ENCODE data around the gene ATOH8.

Gene ATOH8

GRCh38 chr2:85796046-85796340, 42.2 kb downstream of the ATOH8 start:
- no peak for TF ChIP-seq CTCF (IDR thresholded peaks at IDR 0.05; ENCODE audit: insufficient read depth, missing control alignments)
- no peak for FAIRE-seq
- DNase-seq (ENCODE audit: insufficient read length, low spot score), result no peak

- FAIRE-seq (no peak), DNase-seq (ENCODE audit: insufficient read length, low spot score) (no peak)
- no peak for TF ChIP-seq CTCF (IDR thresholded peaks at IDR 0.05; ENCODE audit: insufficient read depth, missing control alignments)
Observed at GRCh38 chr2:85796341-85797262, 42.8 kb downstream of the ATOH8 start.

- TF ChIP-seq CTCF (IDR thresholded peaks at IDR 0.05; ENCODE audit: insufficient read depth, missing control alignments), result no peak
- FAIRE-seq, result no peak
- no peak for DNase-seq (ENCODE audit: insufficient read length, low spot score)
Observed at GRCh38 chr2:85797263-85797660, 43.5 kb downstream of the ATOH8 start.

- peak; percentile 54 for TF ChIP-seq CTCF (IDR thresholded peaks at IDR 0.05; ENCODE audit: insufficient read depth, missing control alignments)
- DNase-seq (ENCODE audit: insufficient read length, low spot score) (no peak), FAIRE-seq (no peak)
Observed at GRCh38 chr2:85797921-85798320, 44.1 kb downstream of the ATOH8 start.

GRCh38 chr2:85799215-85799956, 45.6 kb downstream of the ATOH8 start:
- TF ChIP-seq CTCF (IDR thresholded peaks at IDR 0.05; ENCODE audit: insufficient read depth, missing control alignments), result no peak
- DNase-seq (ENCODE audit: insufficient read length, low spot score) (no peak), FAIRE-seq (no peak)

- TF ChIP-seq CTCF (IDR thresholded peaks at IDR 0.05; ENCODE audit: insufficient read depth, missing control alignments), result no peak
- no peak for DNase-seq (ENCODE audit: insufficient read length, low spot score)
- FAIRE-seq, result no peak
Observed at GRCh38 chr2:85800586-85800985, 46.8 kb downstream of the ATOH8 start.

- FAIRE-seq (no peak), DNase-seq (ENCODE audit: insufficient read length, low spot score) (no peak)
- TF ChIP-seq CTCF (IDR thresholded peaks at IDR 0.05; ENCODE audit: insufficient read depth, missing control alignments), result no peak
Observed at GRCh38 chr2:85801871-85802270, 48.1 kb downstream of the ATOH8 start.
